AG04450 (cell line): Measurements from ENCODE around the gene EPHB2. TPM values are rescaled to one million over a fixed set of nuclear protein-coding genes. Genes with fewer than 3 reads are reported as not detected.

Experiments
- CTCF ChIA-PET: fragments of 300-600, 350-600 bp; formaldehyde crosslinking; extraction: SDS; loops from one replicate; lab custom pipeline; 2022; ENCODE audit warnings: antibody characterized with exemption, inconsistent platforms; lab: Charles Lee
- POLR2A ChIA-PET: fragments of 350-600 bp; formaldehyde crosslinking; extraction: SDS; loops from one replicate; lab custom pipeline; 2021; ENCODE audit warnings: antibody characterized with exemption, inconsistent platforms; lab: Yijun Ruan, JAX
- DNase-seq: peaks from one replicate; pipeline ENCODE4 v3.0.0-alpha.2; 2011; ENCODE audit warnings: low read depth, low spot score
- H3K27ac ChIP-seq: one replicate; pipeline ENCODE4 v1.5.1; 2012; ENCODE audit warnings: low read depth, low read length, control low read depth
- H3K27me3 ChIP-seq: one replicate; pipeline ENCODE4 v1.6.0; 2012; ENCODE audit warnings: low read length; ENCODE audit not compliant: control insufficient read depth, insufficient read depth
- H3K4me3 ChIP-seq: 2 replicates; pipeline ENCODE4 v1.5.1; 2011; ENCODE audit warnings: mild to moderate bottlenecking, low read depth, low read length, control low read depth
- H3K9me3 ChIP-seq: 2 replicates; pipeline ENCODE4 v1.5.1; 2012; ENCODE audit warnings: low read length; ENCODE audit not compliant: control insufficient read depth, insufficient read depth
- polyA plus RNA-seq: library from polyadenylated mRNA; depleted of rRNA; stranded (reverse); fragments of >200 nt; gene quantifications from 2 replicates; pipeline ENCODE4 v1.2.3, GENCODE V29; 2011
- TF ChIP-seq, protein P1 (sequence below): IDR thresholded peaks from 2 replicates; pipeline ENCODE4 v1.5.1; 2011; ENCODE audit warnings: low read depth, low read length, control low read depth, inconsistent platforms

EPHB2 gene
- polyA plus RNA-seq, 1 experiment, result 30.9 TPM

- Histone ChIP-seq H3K9me3 (no peaks in the 10 kb centered on the region), H3K27me3 (no peaks in the 10 kb centered on the region), H3K27ac (no peak overlapping the region), H3K4me3 (no peak overlapping the region)
- TF ChIP-seq, protein P1, sequence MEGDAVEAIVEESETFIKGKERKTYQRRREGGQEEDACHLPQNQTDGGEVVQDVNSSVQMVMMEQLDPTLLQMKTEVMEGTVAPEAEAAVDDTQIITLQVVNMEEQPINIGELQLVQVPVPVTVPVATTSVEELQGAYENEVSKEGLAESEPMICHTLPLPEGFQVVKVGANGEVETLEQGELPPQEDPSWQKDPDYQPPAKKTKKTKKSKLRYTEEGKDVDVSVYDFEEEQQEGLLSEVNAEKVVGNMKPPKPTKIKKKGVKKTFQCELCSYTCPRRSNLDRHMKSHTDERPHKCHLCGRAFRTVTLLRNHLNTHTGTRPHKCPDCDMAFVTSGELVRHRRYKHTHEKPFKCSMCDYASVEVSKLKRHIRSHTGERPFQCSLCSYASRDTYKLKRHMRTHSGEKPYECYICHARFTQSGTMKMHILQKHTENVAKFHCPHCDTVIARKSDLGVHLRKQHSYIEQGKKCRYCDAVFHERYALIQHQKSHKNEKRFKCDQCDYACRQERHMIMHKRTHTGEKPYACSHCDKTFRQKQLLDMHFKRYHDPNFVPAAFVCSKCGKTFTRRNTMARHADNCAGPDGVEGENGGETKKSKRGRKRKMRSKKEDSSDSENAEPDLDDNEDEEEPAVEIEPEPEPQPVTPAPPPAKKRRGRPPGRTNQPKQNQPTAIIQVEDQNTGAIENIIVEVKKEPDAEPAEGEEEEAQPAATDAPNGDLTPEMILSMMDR, result no peak
- ChIA-PET POLR2A (no interaction called here), CTCF (interaction anchor here (0.9 kb wide), 1 partner anchor 32 kb away, joined by 3 read pairs; no protein-coding TSS in a partner anchor)
- no peak for DNase-seq
Measured at GRCh38 chr1:22736501-22737080, 26.0 kb downstream of the EPHB2 start.

DNA sequence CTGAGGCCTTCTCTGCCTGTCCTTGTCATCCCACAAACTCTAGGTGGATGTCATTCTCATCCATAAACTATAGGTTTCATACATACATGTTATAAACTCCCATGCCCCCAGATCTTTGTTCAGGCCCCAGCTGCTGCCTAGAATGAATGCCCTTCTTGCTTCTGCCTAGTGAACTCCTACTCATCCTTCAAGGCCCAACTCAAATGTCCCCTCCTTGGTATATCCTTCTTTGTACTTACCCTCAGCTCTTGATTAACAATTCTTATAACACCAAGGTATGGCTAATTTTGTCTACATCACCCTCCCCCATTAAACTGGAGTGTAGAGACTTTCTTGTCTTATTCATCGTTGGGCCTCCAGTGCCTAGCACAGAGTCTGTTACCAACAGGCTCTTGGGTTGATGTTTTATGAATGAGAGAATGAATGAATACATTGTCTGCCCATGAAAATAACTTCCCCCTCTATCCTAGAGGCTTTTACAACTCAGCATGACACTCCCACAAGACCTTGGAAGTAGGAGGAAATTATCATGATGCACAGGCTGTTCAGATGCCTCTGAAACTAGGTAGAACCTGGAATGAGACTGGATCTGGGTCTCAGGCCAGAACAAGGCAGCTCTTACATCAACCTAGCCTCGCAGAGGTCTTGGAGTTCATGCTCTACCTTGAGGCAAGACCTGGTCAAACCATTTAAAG, 26.9 kb downstream of the EPHB2 start:
- ChIA-PET CTCF (interaction anchor here (1.1 kb wide), 1 partner anchor 33 kb away, joined by 3 read pairs; no protein-coding TSS in a partner anchor), POLR2A (no interaction called here)

GRCh38 chr1:22738069-22738435, 27.4 kb downstream of the EPHB2 start:
- ChIA-PET POLR2A (no interaction called here), CTCF (interaction anchor here (1.1 kb wide), 1 partner anchor 33 kb away, joined by 3 read pairs; no protein-coding TSS in a partner anchor)
- TF ChIP-seq, protein P1, result no peak
- no peak overlapping the region for H3K4me3 ChIP-seq
- DNase-seq, result no peak
- no peaks in the 10 kb centered on the region for H3K27me3 ChIP-seq
- no peak overlapping the region for H3K27ac ChIP-seq
- no peaks in the 10 kb centered on the region for H3K9me3 ChIP-seq

More for the DNA sequence above, 26.9 kb downstream of the EPHB2 start:
- no peak overlapping the region for H3K4me3 ChIP-seq
- H3K27ac ChIP-seq, result no peak overlapping the region
- DNase-seq, result no peak
- H3K27me3 ChIP-seq, result no peaks in the 10 kb centered on the region
- TF ChIP-seq, protein P1, result no peak
- H3K9me3 ChIP-seq, result no peaks in the 10 kb centered on the region

DNA sequence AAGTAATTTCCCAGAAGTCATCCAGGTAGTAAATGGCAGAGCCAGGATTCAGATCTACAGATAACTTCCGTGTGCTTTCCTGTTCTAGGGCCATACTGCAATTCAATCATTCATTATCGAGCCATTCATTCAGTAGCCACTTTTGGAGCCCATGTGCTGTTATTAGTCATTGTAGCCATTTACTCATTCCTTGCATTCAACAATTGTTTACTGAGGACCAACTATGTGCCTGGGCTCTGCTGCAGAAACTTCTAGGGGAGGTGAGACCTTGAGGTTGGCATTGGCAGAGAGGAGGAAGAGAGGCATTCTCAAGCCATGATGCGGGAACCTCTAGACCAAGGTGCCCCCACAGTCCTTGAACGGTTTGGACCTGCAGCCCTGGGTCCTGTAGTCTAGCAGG, 27.9 kb downstream of the EPHB2 start:
- H3K4me3 ChIP-seq, result no peak overlapping the region
- TF ChIP-seq, protein P1, result no peak
- ChIA-PET CTCF (interaction anchor here (1.1 kb wide), 1 partner anchor 34 kb away, joined by 3 read pairs; no protein-coding TSS in a partner anchor), POLR2A (interaction anchor here (2.1 kb wide), 1 partner anchor 12 kb away, joined by 8 read pairs; no protein-coding TSS in a partner anchor)
- no peaks in the 10 kb centered on the region for H3K27me3 ChIP-seq
- no peaks in the 10 kb centered on the region for H3K9me3 ChIP-seq
- no peak overlapping the region for H3K27ac ChIP-seq
- DNase-seq, result no peak
